OCI-LY7 (cell line): Measurements from ENCODE around the gene KISS1R.

Experiments used
- EZH2phosphoT487 ChIP-seq: fragments of 200-600 bp; sonication (generic); IDR thresholded peaks from 2 replicates; pipeline ENCODE4 v1.6.1; 2018; ENCODE audit warnings: low read depth, borderline replicate concordance, mild to moderate bottlenecking, mixed run types, antibody characterized with exemption, low read length, moderate library complexity, mixed read lengths
- TF ChIP-seq, protein P1 (sequence below): fragments of 200-600 bp; sonication (generic); conservative IDR thresholded peaks from 2 replicates; pipeline ENCODE4 v1.5.1; 2014; ENCODE audit warnings: mild to moderate bottlenecking, antibody characterized with exemption, low read length, moderate library complexity, mixed read lengths

GRCh38 chr19:964761-965694, 47.9 kb downstream of the KISS1R start:
- TF ChIP-seq, protein P1, sequence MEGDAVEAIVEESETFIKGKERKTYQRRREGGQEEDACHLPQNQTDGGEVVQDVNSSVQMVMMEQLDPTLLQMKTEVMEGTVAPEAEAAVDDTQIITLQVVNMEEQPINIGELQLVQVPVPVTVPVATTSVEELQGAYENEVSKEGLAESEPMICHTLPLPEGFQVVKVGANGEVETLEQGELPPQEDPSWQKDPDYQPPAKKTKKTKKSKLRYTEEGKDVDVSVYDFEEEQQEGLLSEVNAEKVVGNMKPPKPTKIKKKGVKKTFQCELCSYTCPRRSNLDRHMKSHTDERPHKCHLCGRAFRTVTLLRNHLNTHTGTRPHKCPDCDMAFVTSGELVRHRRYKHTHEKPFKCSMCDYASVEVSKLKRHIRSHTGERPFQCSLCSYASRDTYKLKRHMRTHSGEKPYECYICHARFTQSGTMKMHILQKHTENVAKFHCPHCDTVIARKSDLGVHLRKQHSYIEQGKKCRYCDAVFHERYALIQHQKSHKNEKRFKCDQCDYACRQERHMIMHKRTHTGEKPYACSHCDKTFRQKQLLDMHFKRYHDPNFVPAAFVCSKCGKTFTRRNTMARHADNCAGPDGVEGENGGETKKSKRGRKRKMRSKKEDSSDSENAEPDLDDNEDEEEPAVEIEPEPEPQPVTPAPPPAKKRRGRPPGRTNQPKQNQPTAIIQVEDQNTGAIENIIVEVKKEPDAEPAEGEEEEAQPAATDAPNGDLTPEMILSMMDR, result no peak
- TF ChIP-seq EZH2phosphoT487, result no peak
